Anterior cingulate cortex (tissue), 58 donors: Measurements from ENCODE around the gene PNKP.

Source experiments
- DNase-seq, 58 donors: peaks; one replicate each; lab custom pipeline; 2025; lab: John Stamatoyannopoulos, UW

Gene PNKP

DNA sequence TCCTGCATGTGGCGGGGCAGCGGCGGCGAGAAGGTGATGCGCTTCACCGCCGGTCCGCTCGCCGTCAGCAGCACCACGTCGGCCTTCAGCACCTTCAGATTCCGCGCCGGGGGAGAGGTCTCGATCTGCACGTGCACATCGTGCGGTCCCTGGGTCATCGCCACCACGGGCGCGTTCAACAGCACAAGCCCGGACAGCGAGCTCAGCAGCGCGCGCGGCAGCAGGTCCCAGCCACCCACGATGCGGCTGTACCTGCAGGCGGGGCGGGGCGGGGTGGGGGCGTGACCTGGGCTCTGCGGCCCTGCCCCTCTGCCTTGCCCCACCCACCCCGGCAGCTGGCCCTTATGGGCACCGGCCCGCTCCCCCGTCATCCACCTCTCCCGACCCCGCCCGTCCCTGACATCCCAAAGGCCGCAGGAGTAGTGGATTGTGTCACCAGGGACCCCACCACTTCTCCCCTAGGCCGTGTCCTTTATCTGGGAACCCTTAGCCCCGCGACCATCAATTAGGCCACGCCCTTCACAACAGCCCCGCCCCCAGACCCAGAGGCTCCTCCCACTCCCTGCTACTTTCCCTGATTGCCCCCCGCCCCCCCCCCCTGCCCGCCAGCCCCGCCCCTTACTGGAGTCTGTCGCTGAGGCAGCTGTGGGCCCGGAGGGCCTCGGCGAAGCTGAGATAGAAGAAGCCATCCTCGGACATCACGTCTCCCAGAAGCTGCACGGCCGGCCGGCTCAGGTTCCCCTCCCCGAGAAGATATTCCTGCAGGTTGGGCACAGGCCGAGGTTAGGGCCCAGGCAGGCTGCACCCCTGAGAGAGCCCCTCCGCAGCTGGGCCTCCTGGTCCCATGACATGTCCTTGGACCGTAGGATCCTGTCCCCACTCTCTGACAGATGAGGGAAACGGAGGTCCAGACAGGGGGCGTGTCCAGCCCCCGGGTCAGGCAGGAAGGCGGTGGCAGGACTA lies 23.3 kb upstream of the PNKP start:
- DNase-seq: no peak

DNA sequence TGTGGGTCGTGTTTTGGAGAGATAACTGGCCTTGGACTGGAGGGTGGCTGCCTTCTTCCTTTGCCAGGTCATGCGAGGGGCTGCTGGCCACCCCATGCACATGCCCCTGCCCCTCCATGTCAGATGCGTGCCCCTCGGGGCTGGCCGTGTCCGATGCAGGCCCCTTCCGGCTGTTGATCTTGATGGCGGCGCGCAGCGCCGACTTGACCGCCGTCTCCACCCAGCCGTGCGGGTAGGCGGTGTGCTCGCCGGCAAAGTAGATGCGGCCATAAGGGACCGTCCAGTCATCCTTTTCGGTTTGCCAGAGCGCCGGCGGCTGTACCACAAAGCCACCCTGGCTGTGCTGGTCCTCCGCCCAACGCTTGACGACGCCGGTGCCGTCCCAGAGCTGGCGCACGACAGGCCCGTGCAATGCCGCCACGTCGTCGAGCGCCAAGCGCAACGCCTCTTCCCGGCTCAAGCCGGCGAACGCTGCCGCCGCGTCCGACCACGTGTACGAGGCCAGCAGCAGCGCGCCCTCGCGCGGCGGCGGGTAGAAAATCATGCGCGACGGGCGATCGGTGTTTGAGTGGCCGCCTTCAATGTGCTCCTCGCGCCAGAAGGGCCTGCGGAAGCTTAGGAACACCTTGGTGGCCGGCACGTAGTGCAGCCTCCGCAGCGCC lies 22.4 kb upstream of the PNKP start:
- peak in 41 of 58 donors; percentile 3 to 60 (median 28) for DNase-seq

DNA sequence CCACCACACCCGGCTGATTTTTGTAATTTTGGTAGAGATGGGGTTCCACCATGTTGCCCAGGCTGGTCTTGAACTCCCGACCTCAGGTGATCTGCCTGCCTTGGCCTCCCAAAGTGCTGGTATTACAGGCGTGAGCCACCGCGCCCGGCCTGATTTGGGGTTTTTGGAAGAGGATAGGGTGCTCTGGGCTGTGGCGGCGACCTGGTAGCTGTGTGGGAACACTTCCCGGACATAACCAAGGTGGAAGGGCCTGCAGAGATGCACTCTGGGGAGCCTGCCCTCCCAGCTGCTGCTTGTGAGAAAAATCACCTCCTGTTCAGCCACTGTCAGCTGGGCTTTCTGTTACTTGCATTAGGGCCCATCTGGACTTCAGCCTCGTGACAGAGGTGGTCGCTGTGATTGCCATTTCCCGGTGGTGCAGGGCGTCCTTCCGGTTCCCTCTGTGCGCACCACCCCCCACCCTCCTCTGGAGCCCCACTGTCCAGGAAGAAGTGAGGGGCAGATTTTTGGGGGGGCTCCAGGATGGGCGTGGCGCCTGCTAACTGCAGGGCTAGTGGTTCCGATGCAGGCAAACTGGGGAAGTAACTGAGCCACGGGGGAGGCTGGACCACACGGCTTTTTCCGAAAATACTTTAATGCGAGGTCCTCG lies 21.8 kb upstream of the PNKP start:
- DNase-seq: no peak

DNA sequence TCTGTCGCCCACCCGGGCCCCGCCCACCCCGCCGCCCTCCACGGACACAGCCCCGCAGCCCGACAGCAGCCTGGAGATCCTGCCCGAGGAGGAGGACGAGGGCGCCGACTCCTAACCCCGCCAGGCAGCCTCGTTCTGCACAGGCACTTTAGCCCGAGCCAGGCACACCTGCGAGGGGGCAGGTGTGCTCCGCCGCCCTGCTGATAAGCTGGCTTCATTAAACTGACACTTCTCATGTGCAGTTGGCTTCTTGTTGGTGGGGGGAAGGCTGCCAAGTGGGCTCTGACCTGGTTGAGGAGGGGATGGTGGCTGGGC lies 21.1 kb upstream of the PNKP start:
- no peak for DNase-seq

DNA sequence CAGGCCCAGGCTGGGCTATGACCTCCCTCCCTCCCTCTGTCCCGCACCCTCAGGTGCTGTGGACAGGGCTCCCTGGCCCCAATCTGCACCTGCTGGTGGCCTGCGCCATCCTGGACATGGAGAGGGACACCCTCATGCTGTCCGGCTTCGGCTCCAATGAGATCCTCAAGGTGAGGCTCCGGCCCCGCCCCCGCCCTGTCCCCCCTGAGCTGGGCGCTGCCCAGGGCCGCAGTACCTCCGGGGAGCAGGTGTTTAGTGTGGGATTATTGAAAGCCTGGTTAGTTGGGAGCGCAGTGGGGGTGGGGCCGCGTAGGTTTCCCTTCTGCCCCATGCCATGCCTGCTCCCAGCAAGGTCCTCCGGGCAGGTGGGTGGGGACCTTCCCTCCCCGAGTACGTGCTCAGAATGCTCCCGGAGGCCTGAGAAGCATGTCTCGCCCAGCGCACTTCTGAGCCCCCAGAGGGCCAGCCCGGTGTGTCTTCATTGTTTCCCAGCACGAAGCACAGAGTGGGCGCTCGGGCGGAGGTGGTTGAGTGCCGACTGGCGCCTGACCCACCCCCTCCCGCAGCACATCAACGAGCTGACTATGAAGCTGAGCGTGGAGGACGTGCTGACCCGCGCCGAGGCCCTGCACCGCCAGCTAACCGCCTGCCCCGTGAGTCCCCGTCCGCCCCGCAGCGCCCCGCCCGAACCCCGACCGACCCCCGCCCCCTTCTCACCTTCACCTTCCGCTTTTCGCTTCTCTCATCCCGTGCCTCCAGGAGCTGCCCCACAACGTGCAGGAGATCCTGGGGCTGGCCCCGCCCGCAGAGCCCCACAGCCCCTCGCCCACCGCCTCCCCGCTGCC lies 20.5 kb upstream of the PNKP start:
- DNase-seq: no peak

DNA sequence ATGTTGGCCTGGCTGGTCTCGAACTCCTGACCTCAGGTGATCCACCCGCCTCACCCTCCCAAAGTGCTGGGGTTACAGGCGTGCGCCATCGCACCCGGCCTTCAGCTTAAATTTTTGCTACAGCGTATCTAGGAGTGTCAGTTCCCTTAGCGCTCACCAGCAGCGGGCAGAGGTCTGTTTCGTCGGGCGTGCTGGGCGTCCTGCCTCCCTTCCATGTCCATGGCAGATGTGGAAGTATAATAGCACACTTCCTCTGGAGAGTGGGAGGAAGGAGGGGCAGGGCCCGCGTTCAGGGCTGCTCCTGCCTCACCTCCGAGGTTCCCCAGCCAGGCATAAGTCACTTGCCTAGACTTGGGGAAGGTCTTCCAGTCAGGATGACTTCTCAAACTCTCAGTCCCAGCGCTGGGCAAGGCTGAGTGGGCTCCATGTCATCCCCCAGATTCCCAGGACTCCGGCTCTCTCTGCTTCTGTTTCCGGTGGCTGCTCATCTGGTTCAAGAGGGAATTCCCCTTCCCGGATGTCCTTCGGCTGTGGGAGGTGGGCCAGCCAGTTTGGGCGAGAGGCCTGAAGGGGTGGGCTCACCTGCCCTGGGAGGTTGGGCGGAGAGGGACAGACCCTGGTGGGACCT lies 19.8 kb upstream of the PNKP start:
- no peak for DNase-seq

DNA sequence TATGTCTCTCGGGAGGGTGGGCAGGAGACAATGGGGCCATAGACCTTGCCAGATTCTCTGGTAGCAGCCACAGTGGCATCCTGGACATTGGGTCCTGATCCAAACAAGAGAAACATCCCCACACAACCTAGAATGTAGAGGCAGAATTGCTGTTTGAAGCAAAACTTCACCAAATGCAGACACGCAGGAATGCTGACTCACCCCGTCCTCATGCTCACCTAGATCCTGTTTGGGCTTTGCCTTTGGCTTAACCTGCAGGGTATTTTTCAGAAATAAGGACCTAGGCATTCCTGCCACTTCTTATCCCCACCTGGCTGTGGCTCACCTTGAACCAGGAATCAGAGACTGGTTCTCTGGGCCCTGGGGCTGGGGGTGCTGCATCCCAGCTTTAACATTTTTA lies 17.4 kb upstream of the PNKP start:
- DNase-seq: no peak

DNA sequence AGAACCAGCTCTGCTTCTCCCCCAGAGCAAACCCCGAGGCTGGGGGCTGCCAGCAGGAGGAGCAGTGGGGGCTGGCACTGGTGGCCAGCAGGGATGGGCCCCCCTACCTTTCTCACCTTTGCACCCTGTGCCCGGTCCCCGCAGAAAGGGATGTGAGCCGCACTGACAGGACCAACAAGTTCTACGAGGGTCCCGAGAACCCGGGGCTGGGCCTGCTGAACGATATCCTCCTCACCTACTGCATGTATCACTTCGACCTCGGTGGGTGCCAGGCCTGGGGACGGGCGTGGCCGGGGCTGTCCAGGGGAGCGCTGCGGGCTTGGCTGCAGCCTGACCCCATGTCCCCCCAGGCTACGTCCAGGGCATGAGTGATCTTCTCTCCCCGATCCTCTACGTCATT lies 16.7 kb upstream of the PNKP start:
- no peak for DNase-seq

DNA sequence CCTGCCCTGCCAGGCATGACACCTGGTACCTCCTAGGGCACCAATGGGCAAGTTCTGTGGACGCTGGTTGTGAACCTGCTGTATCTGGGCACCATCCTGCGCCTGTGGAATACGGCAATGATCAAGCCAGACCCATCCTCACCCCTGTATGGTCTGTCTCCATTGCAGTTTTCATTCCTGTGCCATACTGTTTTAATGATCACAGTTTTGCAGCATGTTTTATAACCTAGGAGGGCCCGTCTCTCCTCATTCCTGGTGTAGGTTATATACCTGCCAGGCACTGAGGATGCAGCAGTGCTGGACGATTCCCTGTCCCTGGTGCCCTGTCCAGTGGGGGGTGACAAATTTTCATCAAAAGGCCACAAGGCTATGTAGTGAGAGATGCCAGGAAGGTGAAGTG lies 15.7 kb upstream of the PNKP start:
- DNase-seq: no peak

DNA sequence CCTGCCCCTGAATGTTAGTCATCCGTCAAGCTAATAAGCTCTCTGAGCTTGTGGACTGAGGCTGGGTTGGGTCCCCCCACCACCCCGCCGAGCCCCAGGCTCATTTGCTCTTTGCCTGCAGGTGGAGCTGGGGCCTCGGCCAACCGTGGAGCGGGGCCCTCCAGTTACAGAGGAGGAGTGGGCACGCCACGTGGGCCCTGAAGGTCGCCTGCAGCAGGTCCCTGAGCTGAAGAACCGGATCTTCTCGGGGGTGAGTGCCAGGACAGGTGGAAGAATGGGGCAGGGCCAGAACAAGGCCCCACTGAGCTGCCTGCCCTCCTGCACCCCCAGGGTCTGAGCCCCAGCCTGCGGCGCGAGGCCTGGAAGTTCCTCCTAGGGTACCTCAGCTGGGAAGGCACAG lies 15.3 kb upstream of the PNKP start:
- DNase-seq: no peak

DNA sequence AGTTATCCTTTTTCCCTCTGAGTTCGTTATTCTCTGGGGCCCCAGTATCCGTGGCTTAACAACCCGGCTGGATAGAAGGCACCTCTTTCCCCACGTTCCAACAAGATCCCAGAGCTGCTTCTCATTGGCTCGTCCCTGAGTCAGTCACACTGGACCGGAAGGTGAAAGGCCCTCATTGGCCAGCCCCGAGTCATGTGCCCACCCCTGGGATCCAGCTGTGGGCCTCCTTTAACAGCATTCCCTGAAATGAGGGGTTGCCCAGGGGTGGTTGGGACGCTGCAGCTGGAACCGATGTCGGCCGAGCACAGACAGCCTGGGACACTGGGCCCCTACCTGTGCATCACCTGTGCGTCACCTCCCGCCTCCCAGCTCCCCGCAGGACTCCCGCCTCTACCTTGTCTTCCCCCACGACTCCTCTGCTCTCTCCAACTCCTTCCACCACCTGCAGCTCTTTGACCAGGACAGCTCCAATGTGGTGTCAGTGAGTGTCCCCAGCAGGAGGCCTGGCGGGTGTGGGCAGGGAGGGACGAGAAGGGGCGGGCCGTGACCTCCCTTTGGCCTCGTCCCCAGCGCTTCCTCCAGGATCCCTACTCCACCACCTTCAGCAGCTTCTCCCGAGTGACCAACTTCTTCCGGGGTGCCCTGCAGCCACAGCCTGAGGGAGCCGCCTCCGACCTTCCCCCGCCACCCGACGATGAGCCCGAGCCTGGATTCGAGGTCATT lies 14.5 kb upstream of the PNKP start:
- no peak for DNase-seq

DNA sequence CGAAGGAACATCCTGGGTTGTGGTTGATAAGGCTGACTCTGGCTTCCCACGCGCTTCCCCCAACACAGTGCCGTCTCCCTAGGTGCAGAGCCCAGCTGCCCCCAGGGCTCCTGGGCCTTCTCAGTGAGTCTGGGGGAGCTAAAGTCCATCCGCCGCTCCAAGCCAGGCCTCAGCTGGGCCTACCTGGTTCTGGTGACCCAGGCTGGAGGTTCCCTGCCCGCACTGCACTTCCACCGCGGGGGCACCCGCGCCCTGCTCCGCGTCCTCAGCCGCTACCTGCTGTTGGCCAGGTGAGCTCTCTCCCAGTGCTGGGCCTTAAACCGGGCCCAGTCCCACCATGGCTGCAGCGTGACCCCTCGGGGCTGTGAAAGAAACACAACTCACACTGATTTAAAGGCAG lies 13.8 kb upstream of the PNKP start:
- no peak for DNase-seq

DNA sequence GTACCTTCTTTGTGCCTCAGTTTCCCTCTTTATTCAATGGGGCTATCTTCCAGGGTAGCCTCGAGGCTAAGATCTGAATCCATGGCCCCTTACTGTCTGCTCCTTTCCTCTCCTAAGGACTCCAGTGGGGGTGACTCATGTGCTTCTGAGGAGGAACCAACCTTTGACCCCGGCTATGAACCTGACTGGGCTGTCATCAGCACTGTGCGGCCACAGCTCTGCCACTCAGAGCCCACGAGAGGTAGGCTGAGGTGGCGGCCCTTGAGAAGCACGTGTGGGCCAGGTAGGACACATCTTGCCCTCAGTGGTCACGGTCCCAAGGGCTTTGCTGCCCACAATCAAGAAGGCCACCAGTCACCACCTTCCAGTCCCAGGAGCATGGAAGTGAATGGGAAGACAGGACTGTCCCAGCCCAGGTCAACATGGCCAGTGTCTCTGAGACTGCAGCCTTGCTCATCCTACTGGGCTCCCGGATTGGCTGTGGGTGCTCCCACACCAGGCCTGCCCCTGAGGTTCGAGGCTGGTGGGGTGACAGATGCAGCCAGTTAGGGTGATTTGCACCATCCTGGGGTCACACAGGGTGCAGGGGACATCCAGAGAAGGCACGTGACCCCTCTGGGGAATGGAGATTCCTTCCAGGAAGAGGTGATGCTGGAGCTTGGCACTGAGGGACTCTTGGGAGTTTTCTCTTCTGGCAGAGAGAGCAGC lies 12.9 kb upstream of the PNKP start:
- no peak for DNase-seq

DNA sequence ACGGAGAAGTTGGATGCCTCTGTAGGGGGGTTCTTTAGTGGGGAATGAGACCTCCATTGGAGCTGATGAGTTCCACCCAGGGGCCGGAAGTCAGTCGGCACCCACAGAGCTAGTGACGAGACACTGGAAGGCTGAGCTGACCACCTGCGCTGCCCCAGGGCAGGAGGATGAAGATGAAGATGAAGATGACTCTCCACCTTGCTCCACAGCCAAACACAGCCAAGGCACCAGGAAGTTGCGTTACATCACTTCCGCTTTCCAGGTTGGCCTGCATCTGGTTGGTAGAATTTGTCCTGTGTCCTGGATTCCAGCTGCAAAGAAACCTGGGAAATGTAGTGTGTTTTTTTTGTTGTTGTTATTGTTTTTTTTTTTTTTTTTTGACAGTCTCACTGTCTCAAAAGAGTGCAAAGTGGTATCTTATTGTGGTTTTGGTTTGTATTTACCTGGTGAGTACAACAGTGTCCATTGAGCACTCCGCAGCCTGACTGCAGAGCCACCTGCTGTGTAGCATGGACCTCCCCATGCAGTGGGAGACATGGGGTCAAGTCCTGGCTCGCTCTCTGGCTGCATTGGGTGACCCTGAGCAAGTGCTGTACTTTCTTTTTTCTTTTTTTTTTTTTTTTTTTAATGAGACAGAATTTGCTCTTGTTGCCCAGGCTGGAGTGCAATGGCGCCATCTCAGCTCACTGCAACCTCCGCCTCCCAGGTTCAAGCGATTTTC lies 12.0 kb upstream of the PNKP start:
- no peak for DNase-seq

DNA sequence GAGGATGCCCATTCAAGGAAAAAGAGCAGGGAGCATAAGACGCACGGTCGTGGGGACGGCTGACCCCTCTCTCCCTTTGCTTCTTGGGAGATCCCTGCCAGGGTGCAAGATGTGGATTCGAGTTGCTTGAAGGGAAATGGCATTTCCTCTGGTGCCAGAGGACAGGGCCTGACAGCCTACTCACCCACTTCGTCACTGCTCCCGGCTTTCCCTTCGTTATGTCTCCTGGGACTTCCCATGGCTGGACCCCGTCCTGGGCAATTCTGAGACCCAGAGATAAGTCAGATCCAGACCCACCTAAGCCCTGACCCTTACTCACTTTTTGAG lies 11.3 kb upstream of the PNKP start:
- no peak for DNase-seq

DNA sequence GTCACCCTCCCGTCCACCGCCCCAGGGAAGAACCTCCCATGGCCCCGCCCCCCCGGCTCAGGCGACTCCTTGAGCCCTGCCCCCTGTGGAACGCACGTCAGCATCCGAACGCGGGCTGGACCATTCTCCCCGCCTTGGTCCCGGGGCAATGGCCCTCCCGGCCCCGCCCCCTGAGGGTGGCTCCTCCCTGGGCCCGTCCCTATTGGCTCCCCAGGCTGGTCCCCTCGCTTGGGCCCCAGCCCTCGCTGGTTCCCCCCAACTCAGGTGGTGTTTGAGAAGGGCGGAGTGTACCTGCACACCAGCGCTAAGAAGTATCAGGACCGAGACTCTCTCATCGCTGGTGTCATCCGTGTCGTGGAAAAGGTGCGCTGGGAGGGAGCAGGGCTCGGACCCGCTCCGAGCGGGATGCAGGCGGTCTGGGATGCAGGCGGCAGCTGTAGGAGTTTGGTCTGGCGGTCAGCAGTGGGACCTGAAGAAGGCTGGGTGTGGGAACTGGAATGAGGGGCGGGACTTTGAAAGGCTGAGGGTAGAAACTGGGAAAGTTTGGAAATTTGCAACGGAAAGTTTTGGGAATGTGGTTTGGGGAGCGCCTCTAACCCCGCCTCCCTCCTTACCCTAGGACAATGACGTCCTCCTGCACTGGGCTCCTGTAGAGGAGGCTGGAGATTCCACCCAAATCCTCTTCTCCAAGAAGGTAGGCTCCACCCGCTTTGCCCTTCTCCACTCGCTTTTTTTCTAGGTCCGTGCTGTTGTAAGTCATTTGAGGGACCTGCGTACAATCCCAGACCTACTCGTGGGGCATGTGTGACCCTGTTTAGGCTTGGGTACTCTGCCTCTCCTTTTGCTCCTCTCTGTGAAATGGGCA lies 10.7 kb upstream of the PNKP start:
- DNase-seq: peak in 57 of 58 donors; percentile 85 to 99 (median 95)
